HCEC 1CT (cell line): ENCODE results near the gene SPTLC2.
A peak's percentile ranks its signal among the peaks of the same experiment; 100 is the strongest.
"Not testable (repeated sequence)": the region's sequence is repeated elsewhere in the genome, so short reads cannot be mapped to it uniquely, and the experiment has no call there.

Experiments
- DNase-seq: peaks from one replicate; pipeline ENCODE4 v3.0.0-alpha.2; 2017

Gene SPTLC2

GRCh38 chr14:77544571-77544970 is 71.9 kb downstream of the SPTLC2 start:
- DNase-seq = no peak

GRCh38 chr14:77543637-77544334 is 72.7 kb downstream of the SPTLC2 start:
- DNase-seq = no peak

DNA sequence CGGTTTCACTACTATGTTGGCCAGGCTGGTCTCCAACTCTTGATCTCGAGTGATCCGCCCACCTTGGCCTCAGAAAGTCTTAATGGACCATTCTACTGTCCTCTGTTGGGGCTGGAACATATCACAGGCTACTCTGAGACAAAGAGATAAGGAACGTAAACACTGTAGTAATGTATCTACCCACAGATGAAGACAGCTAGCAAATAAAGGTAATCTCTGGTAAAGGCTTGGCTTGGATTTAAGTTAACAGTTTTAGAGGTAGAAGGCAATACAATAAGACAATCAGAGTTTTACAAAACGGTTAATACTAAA is 73.2 kb downstream of the SPTLC2 start:
- no peak for DNase-seq

DNA sequence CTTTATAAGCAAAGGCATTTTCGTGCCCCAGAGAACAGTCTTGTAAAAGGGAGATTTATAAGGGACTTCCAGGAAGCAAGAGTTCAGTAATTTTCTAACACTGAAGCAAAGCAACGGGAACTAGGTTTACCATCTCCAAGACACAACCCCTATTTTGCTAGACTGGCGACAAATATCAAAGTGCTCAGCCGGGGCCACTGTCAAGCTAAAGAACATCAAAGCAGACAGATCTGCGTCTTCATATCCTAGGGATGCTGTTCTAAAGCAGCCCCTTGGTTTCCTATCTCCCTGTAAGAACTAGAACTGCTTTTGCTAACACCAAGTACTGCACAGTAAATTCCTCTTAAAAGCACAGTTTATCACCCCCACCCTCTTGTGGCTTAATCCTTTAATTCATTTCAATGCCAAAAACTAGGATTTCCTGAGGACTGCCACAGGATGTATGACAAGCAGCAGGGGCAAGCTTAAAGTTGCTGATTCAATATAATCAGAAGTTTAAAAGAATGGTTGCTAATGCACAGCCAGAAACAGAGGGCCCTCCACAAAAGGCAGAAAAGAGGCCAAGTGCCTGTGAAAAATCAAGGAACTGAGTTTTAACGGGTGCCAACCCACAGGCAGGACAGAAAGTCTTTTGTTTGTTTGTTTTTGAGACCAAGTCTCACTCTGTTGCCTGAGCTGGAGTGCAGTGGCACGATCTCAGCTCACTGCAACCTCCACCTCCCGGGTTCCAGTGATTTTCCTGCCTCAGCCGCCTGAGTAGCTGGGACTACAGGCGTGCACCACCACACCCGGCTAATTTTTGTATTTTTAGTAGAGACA is 73.8 kb downstream of the SPTLC2 start:
- DNase-seq = no peak

- DNase-seq = no peak
Observed at GRCh38 chr14:77541905-77542304, 74.5 kb downstream of the SPTLC2 start.

DNA sequence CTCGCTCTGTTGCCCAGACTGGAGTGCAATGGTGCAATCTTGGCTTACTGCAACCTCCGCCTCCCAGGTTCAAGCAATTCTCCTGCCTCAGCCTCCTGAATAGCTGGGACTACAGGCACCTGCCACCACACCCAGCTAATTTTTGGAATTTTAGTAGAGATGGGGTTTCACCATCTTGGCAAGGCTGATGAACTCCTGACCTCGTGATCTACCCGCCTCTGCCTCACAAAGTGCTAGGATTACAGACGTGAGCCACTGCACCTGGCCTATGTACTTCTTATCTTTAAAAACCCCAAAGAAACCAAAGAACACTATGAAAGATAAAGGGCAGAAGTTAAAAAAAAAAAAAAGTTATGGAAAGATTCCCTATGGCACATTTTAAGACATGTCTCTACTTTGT is 79.5 kb downstream of the SPTLC2 start:
- DNase-seq = not testable (repeated sequence)

GRCh38 chr14:77531071-77531470 is 85.4 kb downstream of the SPTLC2 start:
- DNase-seq = no peak

DNA sequence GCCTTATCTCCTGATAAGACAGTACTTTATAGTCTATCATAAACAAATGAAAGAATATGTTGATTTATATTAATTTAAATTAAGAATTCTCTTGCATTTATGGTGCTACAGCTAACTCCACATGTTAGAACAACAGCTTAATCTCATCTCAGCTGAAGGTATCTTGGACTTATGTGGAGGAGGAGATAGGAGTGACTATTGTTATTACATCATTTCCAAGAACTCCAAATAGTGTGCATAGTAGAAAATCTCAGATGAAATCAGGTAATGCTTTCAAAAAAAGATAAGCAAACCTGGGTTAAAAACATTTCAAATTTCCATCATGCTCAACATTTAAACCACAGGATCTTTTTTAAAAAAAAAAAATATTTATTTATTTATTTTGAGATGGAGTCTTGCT is 86.5 kb downstream of the SPTLC2 start:
- DNase-seq = no peak

DNA sequence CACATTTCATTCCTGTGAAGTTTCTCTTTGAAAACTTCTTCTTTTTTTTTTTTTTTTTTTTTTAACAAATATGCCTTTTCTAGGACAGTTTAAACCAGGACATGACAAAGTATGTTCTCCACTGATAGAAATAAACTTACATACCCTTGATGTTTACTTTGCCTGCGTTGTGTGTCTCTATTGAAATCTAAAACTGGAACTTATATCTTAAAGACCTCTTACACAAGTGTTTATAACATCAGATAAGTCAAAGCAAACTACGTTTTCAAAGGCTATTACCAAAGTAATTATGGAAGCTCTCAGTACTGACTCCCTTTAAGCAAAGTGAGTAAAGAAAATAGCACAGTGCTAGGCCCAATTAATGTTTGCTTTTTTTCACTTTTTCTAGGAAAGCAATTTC is 87.2 kb downstream of the SPTLC2 start:
- DNase-seq = no peak

DNA sequence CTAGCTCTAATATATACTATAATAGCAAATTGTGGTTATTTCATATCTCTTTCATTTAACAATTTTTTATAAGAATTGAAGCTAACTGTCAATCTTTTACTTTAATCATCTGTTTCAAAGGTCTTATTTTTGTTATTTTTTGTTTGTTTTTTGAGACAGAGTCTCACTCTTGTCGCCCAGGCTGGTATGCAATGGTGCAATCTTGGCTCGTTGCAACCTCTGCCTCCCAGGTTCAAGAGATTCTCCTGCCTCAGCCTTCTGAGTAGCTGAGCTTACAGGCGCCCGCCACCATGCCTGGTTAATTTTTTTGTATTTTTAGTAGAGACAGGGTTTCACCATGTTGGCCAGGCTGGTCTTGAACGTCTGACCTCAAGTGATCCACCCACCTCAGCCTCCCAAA is 87.7 kb downstream of the SPTLC2 start:
- not testable (repeated sequence) for DNase-seq

DNA sequence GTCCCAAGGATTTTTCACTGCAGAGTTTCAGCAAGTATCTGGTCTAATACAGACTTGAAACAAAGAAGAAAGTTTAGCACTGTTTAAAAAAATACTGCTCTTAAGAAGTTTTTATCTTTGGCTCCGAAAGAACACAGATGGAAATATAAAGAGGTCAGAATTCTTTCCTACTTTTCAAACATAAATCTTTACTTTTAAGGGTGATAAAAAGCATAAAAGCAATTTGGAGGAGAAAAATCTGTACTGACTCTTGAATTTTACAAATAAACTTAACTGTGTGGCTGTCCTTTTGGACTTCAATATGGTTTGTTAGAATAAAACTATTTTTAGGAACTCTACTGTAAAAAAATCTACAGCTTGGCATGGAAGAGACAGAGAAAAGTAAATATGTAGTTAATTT is 90.2 kb downstream of the SPTLC2 start:
- DNase-seq = no peak

GRCh38 chr14:77524536-77524935 is 91.9 kb downstream of the SPTLC2 start:
- no peak for DNase-seq

DNA sequence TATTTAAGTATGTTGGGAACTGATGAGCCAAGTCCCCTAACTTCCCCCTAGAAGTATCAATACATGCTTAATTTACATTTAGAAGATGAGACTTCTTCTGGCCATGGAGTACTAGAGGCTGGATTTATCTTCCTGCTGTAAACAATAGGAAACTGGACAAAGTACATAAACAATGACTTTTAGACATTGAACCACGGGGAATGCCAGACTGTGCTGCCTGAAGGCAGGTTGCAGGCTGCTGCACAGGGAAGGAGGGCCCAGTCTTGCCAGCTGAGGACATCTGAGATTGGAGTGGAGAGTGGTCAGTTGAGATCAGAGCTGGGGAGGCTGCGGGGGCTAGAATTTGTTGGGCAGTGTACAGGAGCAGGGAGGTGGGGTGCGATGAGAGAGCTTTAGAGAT is 93.3 kb downstream of the SPTLC2 start:
- DNase-seq = no peak

DNA sequence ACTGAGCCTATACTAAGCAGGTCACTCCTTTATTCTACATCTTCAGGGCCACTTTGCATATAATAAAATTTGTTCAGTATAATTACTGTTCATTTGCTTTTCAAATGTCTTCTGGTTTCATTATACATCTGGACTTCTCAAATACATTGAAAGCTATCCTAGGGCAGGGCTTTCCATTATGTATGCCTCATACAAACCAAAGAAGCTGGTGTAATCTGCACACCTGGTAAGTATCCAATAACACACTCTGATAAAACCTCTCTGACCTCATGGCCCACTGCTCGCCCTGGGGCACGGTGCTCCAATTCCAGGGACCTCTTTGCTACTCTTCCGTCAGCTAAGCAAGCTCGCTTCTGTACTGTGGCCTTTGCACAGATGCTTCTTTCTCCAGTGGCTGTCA is 95.9 kb downstream of the SPTLC2 start:
- no peak for DNase-seq

- no peak for DNase-seq
Observed at GRCh38 chr14:77516126-77516525, 100.3 kb downstream of the SPTLC2 start.

DNA sequence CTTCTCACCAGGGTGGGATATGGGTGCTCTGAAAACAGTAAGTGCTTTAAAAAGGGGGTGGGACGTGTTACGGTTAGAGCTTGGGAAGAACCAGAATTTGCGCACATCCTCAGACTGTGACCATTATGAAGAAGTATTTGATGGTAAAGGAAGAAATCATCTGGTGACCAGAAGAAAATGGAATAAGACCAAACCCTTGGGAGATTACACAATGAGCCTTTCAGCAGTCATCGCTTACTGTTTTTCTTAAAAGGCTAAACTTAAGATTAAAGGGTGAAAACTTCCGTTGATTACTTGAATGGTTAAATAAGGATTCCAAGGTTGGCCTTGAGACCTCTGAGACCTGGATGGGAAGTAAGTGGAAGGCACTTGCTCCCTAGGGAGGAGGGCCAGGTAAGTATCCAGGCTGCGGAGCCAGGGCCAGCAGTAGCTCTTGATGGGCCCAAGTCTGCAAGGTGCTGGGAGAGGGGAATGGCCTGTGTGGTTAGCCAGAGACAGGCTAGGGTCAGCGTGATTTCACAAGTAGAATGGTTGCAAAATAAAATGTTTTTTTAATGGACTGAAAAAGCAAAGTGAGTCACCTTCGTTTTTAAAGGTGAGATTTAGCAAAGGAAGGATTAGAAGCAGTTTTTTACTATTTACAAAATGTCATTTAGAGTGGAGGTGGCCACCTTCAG is 104.8 kb downstream of the SPTLC2 start:
- DNase-seq = no peak

GRCh38 chr14:77509366-77509765 is 107.1 kb downstream of the SPTLC2 start:
- no peak for DNase-seq

GRCh38 chr14:77508876-77509275 is 107.6 kb downstream of the SPTLC2 start:
- DNase-seq = no peak

DNA sequence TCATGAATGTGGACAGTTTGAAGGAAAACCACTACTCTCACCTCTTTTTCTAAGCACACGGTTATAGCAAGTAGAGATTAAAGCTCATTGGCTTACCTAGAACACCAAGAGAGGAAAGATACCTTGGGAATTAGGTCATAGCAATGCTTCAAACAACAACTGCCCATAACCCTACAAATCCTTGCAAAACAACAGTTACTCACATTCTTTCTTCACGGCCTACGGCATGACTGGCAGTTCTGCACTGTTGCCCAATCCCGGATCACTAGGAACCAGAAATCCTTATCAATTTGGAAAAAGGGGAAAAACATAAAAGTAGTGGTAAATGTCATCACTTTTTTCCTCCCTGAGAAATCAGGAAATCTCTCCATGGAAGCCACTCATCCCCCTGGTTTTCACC is 108.2 kb downstream of the SPTLC2 start:
- peak; percentile 75 for DNase-seq

DNA sequence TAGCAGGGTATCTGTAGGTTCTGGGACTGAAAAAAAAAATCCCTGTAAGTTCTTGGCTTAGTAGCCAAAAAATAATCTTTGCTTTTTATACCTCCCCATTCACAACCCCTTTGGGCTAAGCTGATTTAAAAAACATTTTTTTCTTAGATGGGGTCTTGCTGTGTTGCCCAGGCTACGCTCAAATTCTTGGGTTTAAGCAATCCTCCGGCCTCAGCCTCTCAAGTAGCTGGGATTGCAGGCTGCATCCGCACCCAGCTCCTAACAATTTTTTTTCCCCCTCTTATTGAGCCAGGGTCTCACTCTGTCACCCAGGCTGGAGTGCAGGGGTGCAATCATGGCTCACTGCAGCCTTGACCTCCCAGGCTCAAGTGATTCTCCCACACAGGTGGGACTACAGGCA is 108.7 kb downstream of the SPTLC2 start:
- DNase-seq = no peak

GRCh38 chr14:77505031-77505430 is 111.4 kb downstream of the SPTLC2 start:
- DNase-seq = no peak

DNA sequence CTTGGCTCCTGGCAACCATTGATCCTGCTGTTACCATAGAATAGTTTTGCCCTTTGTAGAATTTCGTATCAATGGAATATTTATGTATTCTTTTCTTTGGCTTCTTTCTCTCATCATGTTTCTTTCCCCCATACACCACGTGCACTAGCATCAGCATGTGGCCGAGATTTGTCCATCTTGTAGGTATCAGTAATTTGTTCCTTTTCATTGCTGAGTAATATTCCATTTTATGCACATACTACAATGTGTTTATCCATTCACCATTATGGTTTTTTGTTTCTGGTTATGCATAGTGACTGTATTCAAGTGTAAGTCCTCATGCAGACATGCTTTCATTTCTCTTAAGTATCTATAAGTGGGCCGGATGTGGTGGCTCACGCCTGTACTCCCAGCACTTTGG is 113.3 kb downstream of the SPTLC2 start:
- DNase-seq = no peak

- no peak for DNase-seq
Observed at GRCh38 chr14:77502109-77502782, 114.2 kb downstream of the SPTLC2 start.
